ENCODE data around the gene DNMT3A.

DNA sequence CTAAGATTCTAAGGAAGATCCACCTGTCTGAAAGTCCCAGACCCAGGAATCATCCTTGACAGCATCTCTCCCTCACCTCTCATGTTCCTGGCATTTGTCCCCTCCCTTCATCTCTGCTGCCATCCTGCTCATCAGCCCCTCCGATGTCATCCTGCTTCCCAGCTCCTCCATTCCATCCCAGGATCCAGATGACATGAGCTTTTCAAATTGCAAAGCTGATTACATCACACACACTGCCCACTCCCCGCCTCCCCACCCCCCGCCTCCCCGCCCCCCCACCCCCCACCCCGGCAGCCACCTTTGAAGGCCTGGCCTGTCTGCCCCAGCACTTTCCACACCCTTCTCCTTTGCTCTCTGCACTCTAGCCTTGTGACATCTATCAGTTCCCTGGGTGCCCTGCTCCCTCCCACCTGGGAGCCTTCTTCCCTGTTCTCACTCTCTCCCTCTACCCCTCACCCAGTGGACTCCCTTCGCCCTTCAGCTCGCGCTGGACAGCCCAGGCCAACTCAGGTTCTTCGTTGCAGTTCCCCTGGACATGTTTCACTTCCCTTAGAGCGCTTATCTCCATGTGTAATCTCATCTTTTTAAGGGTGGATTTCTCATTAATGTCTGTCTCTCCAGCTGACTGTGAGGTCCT is 61.6 kb downstream of the DNMT3A start:
- TF ChIP-seq, protein P1, sequence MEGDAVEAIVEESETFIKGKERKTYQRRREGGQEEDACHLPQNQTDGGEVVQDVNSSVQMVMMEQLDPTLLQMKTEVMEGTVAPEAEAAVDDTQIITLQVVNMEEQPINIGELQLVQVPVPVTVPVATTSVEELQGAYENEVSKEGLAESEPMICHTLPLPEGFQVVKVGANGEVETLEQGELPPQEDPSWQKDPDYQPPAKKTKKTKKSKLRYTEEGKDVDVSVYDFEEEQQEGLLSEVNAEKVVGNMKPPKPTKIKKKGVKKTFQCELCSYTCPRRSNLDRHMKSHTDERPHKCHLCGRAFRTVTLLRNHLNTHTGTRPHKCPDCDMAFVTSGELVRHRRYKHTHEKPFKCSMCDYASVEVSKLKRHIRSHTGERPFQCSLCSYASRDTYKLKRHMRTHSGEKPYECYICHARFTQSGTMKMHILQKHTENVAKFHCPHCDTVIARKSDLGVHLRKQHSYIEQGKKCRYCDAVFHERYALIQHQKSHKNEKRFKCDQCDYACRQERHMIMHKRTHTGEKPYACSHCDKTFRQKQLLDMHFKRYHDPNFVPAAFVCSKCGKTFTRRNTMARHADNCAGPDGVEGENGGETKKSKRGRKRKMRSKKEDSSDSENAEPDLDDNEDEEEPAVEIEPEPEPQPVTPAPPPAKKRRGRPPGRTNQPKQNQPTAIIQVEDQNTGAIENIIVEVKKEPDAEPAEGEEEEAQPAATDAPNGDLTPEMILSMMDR (conservative IDR thresholded peaks at IDR 0.05): no peak
- no peak for TF ChIP-seq ZFX (IDR thresholded peaks at IDR 0.05)

All from C4-2B (cell line).